Erythroblast (primary cell): ENCODE data around the gene PDE2A.

ENCODE experiments used
- DNase-seq, 2 experiments: peaks; one replicate each; lab custom pipeline; 2025; lab: John Stamatoyannopoulos, UW
- GATA1 ChIP-seq: IDR thresholded peaks from 2 replicates; pipeline ENCODE4 v1.6.1; 2011; ENCODE audit warnings: low read depth, mild to moderate bottlenecking, control low read depth, low read length, moderate library complexity
- POLR2A ChIP-seq: IDR thresholded peaks from 2 replicates; pipeline ENCODE4 v1.6.1; 2011; ENCODE audit warnings: mild to moderate bottlenecking, low read length

The PDE2A gene

DNA sequence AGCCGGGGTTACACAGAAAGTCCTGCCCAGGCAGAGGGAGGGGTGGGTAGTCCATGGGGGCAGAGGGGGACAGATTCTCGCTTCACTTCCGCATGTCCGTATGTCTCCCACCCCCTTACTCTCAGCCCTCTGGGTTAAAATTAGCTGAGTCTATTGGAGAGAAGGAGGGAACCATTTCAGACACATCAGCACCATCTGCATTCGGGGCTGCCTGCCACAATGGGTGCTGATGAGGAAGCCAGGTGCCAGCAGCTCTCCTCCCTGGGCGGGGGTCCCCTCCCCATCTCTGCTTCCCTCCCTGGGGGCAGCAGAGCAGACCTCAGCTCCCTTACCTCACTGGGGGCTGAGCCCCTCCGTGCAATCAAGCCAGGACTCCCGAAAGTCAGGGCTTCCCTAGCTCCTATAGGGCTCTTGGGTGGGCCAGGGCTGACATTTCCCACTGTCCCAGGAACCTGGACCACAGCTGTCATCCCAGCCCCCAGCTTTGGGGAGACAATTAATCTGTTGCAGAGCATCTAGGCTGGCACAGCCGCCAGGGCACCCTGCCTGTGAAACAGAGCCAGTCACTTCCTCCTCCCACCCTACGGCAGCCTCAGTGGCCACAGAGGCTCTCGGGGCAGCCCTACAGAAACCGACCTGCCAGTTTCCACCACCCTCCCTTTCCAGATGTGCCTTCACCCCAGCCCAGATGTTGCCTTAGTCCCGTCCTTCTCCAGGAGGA is 67.3 kb downstream of the PDE2A start:
- no peak for DNase-seq

GRCh38 chr11:72605973-72606747 is 68.1 kb downstream of the PDE2A start:
- DNase-seq = no peak
- TF ChIP-seq POLR2A (no peak), GATA1 (no peak)

More for the DNA sequence above, 67.3 kb downstream of the PDE2A start:
- no peak for TF ChIP-seq GATA1
- TF ChIP-seq POLR2A = no peak

GRCh38 chr11:72604256-72604655 is 70.0 kb downstream of the PDE2A start:
- DNase-seq = no peak
- TF ChIP-seq GATA1 (no peak), POLR2A (no peak)

DNA sequence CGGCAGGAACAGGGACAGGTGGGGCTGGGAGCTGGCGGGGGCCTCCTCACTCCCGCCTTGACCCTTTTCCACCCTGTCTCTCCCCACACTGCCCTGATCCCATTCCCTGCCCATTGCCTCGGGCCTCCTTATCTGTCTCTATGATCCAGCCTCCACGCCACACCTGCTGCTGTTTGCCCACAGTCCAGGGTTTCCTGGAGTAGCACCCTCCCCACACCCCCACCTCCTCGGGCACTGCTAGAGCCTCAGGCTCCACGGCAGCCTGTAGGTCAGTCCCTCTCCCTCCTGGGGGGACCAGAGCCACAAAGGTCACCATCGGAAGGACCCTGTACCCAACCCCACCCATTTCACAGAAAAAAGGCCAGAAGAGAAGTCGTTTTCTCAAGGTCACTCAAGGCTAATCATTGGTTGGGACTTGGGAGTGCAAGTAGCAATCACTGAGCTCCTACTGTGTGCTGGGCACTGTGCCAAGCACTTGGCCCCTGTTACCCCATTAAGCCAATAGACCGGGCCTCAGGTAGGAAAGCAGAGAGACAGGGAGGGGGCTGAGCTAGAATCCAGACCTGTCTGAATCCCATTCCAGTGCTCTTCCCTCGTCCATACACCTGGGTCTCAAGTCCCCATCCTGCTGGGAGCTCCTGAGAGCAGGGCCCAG is 71.8 kb downstream of the PDE2A start:
- no peak for DNase-seq

DNA sequence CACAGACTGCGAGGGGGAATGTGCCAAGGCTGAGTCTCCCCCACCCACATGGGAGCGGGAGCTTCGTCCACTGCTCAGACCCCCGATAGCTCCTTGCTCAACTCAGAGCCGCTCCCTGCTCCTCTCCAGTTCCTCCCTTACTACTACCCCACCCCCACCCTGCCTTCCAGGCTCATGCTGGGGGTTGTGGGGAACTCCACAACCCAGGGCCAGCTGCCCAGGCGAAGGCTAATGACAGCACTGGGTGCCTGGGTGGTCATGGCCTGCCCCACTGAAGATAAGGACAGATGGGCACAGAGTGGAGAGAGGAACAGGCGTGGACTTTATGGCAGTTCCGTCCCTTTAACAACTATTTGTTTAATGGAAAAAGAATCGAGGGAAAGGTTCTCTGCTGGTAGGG is 73.7 kb downstream of the PDE2A start:
- TF ChIP-seq POLR2A (no peak), GATA1 (no peak)
- no peak for DNase-seq

More for the DNA sequence above, 71.8 kb downstream of the PDE2A start:
- TF ChIP-seq POLR2A = no peak
- TF ChIP-seq GATA1 = no peak

DNA sequence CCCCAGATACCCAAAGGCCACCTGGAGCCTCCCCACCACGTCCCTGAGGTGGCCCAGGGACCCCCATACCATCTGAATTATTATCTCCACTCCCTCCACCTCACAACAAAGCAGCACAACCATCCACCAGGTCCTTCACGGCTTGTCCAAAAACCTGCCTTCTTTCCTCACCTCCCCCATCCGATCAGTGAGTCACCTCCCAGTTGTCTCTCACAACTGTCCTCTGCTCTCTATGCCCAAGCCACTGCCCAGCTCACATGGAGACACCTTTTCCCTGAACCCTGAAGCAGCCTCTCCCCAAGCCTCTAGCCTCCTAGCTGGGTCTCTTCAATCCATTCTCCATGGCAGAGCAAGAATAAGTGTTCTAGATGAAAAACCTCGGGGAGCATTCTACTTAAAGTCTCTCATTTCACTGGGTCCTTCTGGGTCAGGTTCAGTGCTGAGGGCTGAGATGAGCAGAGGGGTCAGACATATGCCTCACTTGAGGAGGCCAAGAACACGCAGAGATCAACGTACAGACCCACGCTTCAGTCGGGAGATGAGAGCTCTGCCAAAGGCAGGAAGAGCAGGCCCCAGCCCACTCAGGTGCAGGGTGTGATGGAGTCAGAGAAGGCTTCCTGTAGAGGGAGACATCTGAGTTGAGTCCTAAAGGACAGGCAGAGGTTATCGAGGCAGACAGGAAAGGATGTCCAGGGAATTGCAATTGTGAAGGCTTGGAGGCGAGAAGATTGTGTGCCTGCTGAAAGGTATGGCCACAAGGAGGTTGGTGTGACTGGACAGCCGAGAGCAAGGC is 74.7 kb downstream of the PDE2A start:
- no peak for DNase-seq
- TF ChIP-seq GATA1 = no peak
- TF ChIP-seq POLR2A = no peak

DNA sequence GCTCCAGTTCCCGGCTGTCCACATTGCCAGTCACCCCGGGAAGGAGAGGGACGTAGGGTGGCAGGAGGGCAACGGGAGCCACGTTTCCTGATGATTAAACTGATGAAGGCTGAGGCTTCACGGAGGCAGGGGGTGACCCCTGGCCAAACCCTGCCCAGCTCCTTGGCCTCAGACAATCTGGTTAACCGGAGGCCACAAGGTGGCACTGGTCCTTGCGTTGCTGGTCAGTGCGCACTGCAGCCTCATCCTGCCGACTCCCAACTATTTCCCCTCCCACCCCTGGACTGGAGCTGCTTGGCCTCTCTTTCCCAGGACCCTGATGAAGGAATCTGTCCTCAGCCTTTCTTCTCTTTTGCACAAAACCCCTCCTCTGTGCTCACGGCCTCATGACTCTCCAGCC is 75.3 kb downstream of the PDE2A start:
- DNase-seq = peak; percentile 12 to 13
- TF ChIP-seq GATA1 (no peak), POLR2A (no peak)

DNA sequence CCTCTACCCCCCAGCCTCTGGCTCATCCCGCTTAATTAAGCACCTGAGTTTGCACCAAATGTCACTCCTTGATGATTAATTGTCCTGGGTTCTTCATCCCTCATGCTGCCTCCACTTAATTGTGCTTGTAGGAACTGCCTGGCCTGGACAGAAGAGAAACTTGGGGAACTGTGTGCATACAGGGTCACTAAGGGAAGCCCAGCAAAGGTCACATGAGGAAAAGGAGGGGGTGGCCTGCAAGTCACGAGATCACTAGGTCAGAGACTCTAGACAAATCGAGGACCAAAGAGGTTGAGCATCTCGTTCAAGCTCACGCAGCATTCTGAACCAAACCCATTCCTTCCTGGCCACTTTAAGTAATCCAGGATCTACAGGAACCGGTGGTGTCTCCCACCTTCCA is 75.8 kb downstream of the PDE2A start:
- TF ChIP-seq POLR2A = no peak
- TF ChIP-seq GATA1 = no peak
- no peak for DNase-seq

- no peak for TF ChIP-seq POLR2A
- TF ChIP-seq GATA1 = no peak
- no peak for DNase-seq
Observed at GRCh38 chr11:72597721-72598120, 76.5 kb downstream of the PDE2A start.

- TF ChIP-seq POLR2A (no peak), GATA1 (no peak)
- no peak for DNase-seq
Observed at GRCh38 chr11:72595292-72595684, 78.9 kb downstream of the PDE2A start.

DNA sequence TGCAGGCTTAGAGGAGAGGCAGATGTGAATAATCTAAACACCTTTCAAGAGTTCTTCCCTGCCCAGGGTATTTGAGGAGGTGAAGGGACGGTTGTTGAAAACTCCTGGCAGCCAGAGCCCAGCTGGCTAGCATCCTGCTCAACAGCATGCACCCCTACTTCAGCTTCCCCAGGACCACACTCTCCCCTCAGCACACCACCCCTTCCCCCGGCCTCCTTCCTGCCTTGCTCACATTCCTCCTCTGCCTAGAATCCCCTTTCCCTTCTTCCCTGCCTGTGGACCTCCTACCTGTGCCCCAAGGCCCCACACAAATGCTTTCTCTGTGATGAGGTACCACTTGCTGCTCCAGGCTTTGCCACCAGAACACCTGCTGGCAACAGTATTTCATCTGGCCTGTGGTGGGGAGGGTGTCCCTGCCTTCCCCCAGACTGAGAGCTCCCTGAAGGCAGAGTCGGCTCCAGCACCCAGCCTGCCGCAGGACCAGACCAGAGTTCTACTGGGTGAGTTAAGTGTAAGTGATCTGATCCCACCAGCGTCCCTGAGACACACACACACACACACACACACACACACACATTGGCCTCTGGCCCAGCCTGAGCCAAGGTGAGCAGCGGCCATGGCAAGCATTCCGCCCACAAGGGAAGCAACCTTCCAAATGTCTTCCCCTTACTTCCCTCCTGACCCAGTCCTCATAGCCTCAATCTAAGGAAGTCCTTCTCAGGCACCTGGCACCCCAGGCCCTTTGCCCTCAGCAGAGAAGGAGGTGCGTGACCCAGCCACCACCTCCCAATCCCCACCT is 79.5 kb downstream of the PDE2A start:
- no peak for DNase-seq
- TF ChIP-seq POLR2A = no peak
- TF ChIP-seq GATA1 = no peak

GRCh38 chr11:72592698-72593495 is 81.3 kb downstream of the PDE2A start:
- no peak for DNase-seq
- TF ChIP-seq POLR2A (no peak), GATA1 (no peak)
